Hepatic stellate cell (primary cell): Measurements from ENCODE around the gene CFAP45.

ENCODE experiments used
- DNase-seq: peaks from one replicate; pipeline ENCODE4 v3.0.0; 2011; ENCODE audit warnings: low spot score

CFAP45 gene

DNA sequence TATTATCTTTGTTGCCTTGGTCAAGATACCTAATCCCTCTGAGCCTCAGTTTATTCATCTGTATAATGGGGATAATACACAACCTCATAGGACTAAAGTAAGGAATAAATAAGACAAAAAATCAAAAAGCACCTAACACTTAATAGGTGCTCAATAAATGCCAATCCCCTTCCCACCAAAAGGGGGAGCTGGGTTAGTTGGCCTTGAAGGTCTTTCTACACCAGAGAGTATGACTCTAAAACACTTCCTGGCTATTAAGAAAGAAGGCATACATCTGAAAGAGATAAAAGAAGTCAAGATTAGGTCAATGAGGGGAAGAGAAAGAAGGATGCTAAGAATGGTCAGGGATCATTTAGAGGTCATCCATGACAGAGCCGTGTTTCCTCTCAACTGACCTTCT is 48.6 kb downstream of the CFAP45 start:
- no peak for DNase-seq

DNA sequence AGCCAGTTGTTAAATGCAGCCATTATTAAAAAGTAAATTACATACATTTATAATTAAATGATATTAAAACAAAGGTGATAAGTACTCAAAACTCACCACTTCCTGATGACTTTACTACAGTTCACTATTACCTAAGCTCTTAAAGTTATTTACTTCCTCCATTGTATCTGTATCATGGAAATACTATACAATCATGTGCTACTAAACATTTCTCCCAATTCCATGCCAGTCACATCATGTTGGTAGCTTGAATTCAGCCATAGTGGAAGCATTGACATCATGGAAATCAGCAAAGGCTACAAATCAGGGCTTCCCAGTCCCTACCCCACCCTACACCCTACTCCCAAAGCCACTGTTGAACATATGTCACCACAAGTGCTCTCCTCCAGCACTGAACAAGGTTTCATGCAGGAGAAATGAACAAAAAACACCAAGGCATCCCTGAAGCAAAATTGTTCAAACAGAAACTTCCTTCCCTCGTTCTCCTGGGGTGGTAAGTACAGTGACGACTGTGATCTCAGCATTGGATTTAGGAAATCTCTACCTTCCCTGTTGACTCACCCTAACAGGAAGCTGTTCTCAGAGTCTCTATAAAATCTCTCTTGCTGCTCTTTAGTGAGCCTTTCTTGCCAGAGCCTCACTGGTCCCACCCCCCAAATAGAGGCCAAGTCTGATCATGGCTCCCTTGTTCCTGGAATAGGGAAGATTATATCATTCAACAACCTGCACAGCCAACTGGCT is 50.2 kb downstream of the CFAP45 start:
- DNase-seq, result no peak

DNA sequence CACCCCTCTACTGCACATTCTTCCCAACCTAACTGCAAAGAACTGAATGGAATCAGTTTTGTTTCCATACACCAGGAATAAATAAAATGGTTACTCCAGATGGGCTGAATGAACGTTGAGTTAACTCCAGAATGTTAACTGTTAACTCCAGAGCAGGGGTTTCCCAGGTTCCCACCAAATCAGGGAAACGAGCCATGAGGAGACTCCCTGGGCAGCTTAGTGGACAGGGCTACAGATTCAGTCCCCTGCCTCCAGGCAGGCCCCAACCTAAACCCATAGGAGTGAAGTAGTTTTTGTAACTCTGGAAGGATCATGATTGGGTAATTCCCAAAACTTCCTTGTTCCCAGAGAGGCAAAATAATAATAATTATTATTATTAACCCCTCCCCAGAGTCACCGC is 51.6 kb downstream of the CFAP45 start:
- DNase-seq, result no peak

DNA sequence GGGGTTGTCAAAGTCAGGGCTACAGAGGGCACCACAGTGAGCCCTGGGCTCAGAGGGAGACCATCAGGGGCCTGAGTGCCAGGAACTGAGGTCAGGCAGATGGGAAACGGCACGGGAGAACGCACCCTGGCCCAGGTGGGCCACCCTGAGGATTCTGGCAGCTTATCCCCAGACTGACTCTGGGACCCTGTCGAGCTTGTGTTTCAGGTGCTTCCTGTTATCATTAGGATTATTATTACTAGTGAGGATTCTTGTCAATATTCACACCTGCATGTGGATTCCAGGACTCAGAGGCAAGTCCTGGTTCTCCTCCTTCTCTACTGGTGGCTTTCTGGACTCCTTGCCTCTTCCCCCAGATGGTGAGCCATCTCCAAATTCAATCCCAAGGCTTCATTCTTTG is 52.7 kb downstream of the CFAP45 start:
- DNase-seq, result no peak

DNA sequence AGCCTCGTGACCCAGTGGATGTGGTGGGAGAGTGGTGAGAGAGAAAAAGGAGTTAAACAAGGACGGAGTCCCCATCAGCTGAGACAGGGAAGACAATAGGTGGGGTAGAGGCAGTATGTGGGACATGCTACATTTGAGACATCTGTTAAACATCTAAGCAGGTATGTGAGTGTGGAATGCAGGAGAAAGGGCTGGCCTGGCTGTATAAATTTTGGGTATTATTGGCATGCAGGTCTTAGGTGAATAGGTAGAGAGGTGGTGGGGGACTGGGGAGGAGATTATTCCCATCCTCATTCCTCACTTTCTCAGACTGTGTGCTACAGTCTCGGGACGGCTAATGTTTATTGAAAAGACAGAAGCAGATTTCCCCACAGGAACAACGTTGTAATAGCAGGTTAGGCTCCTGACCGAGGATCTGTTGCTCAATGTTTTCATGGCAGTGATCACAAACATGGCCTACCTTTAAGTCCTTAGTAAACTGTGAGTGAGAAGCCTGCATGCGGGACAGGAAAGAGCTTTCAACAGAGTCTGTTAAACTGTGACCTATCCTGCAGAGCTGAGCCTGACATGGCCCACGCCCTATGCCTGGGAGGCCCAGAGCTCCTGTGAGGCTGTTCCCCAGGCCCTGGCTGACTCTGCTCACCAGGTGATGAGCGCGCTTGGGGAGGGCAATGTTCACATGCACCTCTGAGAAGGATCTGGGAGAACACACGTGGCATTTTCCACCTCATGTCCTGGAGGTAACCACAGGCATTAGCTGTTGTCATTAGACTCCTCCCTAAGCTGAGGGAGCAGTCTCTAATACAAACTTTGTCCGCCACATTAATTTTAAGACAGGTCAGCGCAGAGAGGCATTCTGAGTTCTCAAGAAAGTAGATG is 54.0 kb downstream of the CFAP45 start:
- no peak for DNase-seq

DNA sequence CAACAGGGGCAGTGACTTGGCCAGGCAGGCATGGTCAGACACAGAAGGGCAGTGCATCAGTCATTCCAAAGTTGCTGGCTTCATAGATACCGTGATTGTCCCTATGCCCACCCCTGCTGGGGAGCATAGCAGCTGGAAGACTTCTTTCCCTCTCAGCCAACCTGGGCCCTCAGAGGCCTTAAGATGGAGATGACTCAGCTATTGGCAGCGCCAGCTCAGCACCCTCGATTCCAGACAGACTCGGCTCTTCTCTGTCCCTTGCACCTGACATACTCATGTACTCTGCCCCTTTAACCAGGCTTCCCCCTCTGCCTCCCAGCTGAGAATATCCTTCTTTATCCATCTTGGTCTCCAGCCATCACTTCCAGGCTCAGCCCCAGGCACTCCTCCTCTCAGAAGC is 56.5 kb downstream of the CFAP45 start:
- no peak for DNase-seq

DNA sequence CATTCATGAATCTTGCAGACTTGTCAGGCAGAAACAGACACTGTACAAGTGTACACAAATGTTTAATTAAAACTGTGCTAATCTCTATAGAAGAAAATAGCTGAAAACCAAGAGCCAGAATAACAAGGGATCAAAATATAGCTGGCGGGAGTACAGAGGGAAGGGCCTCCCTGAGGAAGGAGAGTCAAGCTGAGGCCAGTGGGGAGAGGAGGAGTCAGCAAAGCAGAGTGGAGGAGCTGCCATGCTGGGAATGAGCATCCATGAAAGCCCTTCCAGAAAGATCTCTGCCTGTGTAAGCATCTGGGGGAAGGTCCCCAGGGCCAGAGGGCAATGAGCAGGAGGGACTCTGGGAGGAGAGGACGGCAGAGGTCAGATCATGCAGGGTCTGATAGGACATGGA is 58.2 kb downstream of the CFAP45 start:
- DNase-seq, result no peak

DNA sequence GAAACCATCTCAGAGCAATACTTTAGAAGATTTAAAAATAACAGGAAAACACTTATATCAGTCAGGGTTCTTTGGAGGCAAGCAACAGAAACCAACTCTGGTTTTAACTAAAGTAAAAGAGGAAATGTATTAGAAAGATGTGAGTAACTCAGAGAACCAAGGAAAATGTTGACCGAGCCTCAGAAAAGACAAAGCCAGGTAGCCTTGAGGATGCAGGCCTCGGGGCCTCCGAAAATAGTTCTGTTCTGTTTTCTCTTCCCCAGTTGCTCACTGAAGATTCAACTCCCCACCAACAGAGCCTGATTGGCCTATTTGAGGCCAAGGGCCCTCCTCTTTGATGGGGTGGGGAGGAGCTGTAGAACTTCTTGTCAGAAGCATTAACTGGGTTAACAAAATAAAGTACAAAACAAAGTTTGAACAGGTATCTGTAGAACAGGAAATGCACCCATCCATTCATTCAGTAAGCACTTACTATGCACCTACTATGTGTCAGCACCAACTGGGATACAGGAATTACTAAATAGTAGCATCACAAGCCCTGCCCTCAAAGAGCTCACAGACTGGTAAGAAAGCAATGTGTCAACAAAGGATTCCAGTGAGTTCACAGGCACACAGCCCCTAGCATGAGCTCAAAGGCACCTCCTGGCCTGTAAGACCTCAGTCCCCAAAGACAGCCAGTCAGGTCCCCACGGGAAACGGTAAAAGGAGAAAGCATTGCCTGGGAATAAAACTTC is 60.7 kb downstream of the CFAP45 start:
- no peak for DNase-seq

DNA sequence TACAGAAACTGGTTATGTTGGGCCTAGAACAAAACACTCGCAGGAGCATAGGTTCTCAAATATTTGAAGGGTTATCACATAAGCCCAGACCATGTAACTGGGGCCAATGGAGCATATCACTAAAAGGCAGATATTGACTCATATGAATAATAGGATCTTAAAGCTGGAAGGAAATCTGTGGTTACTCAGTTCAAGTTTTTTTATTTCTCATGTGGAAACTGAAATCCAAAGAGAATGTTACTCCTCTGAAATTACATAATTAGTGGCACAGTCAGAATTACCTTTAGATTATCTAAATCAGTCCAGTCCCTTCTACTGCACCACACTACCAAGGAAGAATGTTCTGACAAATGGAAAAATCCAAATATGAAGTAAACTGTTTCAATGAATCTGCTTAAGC is 61.2 kb downstream of the CFAP45 start:
- DNase-seq, result no peak

DNA sequence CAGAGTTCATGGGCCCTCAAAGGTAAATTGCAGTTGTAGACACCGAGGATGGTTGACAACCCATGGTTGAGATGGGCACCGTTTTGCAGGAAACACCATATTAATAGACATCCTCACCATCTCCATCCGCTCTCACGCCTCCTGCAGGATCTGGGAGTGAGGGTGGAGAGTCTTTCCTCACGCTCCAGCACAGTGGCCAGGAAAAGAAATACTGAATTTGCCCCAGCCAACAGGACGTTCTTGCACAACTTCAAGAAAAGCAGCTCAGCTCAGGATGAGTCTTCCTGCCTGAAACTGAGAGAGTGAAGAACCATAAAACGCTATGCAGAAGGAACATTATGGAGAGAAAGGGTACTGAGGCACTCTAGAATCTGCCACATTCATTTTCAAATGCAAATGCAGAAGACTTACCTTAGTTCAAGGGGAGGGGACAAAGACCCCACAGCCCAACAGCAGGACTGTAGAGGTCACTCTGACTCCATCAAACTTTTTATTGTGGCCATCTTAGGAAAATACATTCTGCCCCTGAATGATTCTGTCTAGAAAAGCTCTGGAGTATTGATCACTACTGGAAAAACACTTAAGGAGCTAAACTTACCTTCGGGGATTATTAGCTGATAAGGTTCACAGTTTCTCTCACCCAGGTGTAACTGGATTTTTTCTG is 64.0 kb downstream of the CFAP45 start:
- no peak for DNase-seq

DNA sequence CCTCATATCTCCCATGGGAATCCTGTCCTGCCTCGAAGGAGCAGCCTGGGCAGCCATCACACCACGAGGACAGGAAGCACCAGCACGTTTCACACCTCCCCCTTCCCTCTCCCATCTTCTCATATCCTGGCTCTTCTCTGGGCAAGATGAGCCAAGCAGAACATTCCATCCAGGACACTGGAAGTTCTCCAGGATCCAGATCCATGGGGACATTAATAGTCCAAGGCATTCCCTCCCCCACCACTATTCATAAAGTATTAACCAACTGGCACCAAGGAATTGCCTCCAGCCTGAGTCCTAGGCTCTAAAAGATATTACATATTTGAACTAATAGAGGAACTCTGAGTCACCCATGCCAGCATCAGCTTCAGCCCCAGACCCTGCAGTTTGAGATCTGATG is 64.6 kb downstream of the CFAP45 start:
- DNase-seq, result no peak

DNA sequence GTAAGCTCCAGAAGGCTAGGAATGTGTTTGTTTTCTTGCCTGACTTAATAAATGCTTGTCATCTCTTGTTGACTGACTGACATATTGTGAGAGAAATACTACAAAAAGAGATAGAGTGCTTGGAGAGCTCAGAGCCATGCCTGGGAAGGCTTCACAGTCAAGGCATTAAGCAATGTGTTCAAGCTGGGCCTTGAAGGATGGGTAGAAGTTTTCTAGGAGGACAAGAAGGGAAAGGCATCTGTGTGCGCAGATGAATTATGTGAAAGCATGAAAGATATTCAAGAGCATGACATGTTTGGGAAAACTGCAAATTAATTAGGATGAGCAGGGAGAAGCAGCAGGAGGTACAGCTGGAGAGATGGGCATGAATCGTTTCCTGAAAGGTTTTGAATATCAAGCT is 67.7 kb downstream of the CFAP45 start:
- no peak for DNase-seq

DNA sequence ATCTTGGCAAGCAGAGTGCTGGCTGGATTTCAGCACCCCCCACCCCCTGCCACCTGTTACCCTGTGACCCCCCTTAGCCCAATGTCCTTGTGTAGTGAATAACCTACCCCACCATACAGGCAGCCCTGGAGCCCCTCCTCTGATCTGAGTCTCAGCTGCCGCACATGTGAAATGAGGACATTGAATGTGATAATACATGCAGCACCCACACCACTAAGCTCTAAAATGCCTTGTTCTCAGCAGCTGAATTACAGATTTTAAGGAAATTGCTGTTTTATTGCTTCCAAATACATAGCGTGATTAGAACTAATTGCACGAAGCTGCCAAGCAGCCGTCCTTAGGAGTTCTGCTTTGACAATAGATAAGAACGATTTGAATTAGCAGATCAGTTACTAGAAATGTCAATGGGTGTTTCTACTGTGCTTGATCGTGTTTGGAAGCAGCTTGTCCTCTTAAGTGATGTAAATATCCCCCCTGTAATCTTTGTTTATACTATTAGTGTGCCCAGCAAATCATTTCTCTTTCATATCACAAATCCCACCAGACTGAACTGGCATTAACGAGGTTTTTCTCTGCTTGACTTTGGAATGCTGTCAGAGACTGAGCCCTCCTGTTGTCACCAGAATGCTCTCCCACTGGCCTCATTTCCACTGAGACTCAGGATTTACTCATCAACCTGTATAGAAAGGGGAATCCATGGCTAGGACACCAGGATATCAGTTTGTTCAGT is 68.4 kb downstream of the CFAP45 start:
- no peak for DNase-seq

DNA sequence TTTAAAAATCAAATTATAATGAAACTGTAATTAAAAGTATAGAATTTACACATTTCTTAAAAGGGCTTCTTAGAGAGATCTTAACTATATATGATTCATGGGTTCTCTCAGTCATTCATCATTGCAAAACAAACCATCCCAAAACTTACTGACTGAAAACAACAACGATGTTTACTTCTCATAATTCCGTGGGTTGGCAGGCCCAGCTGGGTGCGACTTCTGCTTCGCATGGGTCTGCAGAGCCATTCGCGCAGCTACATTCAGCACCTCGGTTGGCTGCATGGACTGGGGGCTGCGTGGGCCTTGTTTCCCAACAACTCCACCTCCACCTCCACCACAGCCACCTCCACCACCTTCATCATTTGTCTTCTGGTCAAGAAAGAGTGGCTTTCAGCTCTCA is 69.2 kb downstream of the CFAP45 start:
- no peak for DNase-seq

DNA sequence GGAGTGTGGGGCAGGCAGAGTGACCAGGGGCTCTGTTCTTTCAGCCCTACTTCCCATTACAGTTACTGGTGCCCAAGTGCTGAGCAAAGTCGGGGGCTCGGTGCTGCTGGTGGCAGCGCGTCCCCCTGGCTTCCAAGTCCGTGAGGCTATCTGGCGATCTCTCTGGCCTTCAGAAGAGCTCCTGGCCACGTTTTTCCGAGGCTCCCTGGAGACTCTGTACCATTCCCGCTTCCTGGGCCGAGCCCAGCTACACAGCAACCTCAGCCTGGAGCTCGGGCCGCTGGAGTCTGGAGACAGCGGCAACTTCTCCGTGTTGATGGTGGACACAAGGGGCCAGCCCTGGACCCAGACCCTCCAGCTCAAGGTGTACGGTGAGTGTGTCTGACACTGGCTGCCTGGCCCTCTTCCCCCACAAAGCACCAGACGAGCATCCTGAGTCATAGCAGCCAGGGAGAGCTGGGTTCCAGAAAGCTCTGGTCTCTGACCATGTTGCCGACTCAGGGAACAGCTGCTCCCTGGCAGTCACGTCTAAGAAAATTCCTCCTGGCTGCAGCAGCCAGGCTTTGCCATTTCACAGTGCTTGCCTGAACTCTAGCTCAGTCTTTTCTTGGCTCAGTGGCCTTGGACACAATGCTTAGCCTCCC is 70.0 kb downstream of the CFAP45 start:
- DNase-seq, result peak; percentile 50

DNA sequence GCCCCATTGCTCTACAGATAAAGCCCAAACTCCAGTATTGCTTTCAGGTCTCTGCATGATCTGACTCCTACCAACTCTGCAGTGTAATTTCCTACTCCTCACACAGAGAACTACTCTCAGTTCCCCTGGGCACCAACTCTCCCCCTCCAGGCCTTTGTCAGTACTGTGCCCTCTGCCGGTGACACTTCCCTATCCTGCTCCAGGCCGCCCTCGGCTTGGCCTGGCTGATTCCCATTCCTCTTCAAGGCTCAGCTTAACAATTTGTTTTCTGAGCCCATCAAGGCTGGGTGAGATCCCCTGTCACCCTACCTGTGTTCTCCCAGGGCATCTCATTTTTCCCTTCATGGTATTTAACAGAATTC is 70.7 kb downstream of the CFAP45 start:
- peak; percentile 32 for DNase-seq

DNA sequence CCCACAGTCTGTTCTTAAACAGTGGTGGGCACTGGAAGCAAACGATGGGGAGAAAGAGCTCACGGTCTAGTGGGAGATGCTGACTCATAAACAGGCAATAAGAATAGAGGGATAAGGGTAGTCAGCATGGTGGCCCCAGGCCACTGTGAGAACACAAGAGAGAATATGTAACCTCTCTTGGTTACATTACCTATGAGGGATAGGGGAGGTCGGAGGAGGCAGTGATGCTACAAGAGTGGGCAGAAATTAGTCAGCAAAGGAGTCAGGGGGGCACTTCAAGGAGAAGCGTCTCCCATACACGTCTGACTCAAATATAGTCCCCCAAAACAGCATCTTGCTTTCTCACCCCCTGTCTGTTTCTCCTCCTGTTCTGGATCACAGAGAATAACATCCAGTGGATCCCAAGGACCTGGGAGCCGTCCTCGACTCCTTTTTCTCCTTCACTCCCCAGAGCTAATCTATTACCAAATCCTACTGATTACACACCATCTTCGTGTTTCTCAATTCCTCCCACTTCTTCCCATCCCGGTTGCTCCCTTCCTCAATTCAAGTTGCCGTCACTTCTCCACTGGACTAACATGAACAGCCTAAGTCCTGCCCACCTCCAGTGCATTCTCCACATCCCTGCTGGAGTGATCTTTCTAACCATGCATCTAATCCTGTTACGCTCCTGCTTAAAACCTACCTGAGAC is 71.2 kb downstream of the CFAP45 start:
- no peak for DNase-seq

DNA sequence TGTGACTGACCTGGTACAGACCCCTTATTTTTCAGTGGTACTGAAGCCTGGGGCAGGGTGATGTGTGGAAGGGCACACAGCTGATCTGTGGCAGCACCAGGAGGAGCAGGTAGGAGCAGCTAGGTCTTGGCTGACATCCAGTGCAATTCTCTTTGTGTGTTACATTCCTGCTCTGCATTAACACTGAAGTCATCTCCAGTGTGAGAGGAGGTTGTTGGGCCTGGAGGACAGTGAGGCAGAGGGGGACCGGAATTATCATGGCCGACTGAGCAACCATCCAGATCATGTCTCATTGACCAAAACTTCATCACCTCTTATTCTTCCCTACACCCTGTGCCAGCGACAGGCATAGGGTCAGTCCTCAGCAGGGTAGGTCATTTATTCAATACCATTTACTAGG is 71.8 kb downstream of the CFAP45 start:
- no peak for DNase-seq

DNA sequence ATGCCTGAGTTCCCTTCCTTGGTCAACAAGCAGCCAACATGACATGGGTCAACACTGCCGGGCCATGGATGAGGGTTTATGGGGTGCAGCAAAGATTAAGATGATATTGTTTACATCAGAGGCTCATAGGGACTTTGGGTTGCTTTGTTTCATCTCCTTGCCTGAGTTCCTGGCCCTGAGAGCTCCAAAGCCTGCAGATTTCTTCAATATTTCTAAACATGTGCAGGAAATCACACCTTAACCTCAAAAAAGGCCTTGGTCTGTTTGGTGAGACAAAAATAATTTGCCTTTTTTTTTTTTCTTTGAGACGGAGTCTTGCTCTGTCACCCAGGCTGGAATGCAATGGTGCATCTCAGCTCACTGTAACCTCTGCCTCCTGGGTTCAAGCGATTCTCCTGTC is 72.4 kb downstream of the CFAP45 start:
- no peak for DNase-seq

DNA sequence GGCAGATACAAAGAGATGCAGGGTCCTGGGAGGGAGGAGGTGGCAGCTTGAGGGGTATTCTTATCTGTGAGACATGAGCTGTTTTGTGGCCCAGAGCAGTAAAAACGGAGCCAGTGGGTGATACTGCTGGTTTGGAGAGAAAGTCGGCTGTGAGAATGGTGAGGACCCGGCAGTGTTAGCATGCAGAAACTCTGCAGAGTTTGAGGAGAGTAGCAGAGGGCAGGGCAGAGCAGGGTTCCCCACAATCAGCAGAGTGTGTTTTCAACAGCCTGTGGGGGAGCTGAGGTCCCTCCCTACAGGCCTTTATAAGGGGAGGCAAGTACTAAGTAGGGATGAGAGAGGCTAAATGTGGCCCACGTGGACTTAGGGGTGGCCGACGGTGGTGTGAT is 72.9 kb downstream of the CFAP45 start:
- DNase-seq, result no peak
